Hepatocyte (in vitro differentiated cells): ENCODE data around the gene ATP4A. TPM values are rescaled to one million over a fixed set of nuclear protein-coding genes. Genes with fewer than 3 reads are reported as not detected.

Experiments used
- DNase-seq: peaks from one replicate; pipeline ENCODE4 v3.0.0-alpha.2; 2016; ENCODE audit warnings: low spot score
- H2AFZ ChIP-seq: fragments of 200-600 bp; sonication (generic); 2 replicates; pipeline ENCODE4 v1.6.0; 2016; ENCODE audit warnings: antibody characterized with exemption, mild to moderate bottlenecking
- H3K27ac ChIP-seq: fragments of 200-600 bp; sonication (generic); 2 replicates; pipeline ENCODE4 v1.5.1; 2016; ENCODE audit warnings: mild to moderate bottlenecking
- H3K27me3 ChIP-seq: fragments of 200-600 bp; sonication (generic); 2 replicates; pipeline ENCODE4 v1.6.1; 2016
- H3K36me3 ChIP-seq: fragments of 200-600 bp; sonication (generic); replicated peaks from 2 replicates; pipeline ENCODE4 v1.5.1; 2016; ENCODE audit warnings: low read depth; ENCODE audit not compliant: insufficient read depth
- H3K4me1 ChIP-seq: fragments of 200-600 bp; sonication (generic); 2 replicates; pipeline ENCODE4 v1.5.1; 2016; ENCODE audit warnings: mild to moderate bottlenecking, moderate library complexity; ENCODE audit not compliant: insufficient read depth
- H3K4me2 ChIP-seq: fragments of 200-600 bp; sonication (generic); 2 replicates; pipeline ENCODE4 v1.6.0; 2016
- H3K4me3 ChIP-seq: fragments of 200-600 bp; sonication (generic); 2 replicates; pipeline ENCODE4 v1.5.1; 2016; ENCODE audit warnings: mild to moderate bottlenecking
- H3K79me2 ChIP-seq: fragments of 200-600 bp; sonication (generic); 2 replicates; pipeline ENCODE4 v1.6.0; 2017; ENCODE audit warnings: mild to moderate bottlenecking
- H3K9me2 ChIP-seq: fragments of 200-600 bp; sonication (generic); replicated peaks from 2 replicates; pipeline ENCODE4 v1.6.0; 2017; ENCODE audit warnings: mild to moderate bottlenecking; ENCODE audit not compliant: insufficient read depth
- H3K9me3 ChIP-seq: fragments of 200-600 bp; sonication (generic); 2 replicates; pipeline ENCODE4 v1.5.1; 2016; ENCODE audit warnings: low read depth, mild to moderate bottlenecking
- H4K20me1 ChIP-seq: fragments of 200-600 bp; sonication (generic); 2 replicates; pipeline ENCODE4 v1.6.0; 2016; ENCODE audit warnings: mild to moderate bottlenecking; ENCODE audit not compliant: insufficient read depth, poor library complexity, severe bottlenecking
- CTCF ChIP-seq: fragments of 200-600 bp; sonication (generic); IDR thresholded peaks from 2 replicates; pipeline ENCODE4 v1.5.1; 2016; ENCODE audit warnings: antibody characterized with exemption, mild to moderate bottlenecking; ENCODE audit not compliant: poor library complexity
- EZH2 ChIP-seq: fragments of 200-600 bp; sonication (generic); IDR thresholded peaks from 2 replicates; pipeline ENCODE4 v1.6.1; 2016; ENCODE audit warnings: antibody characterized with exemption, mild to moderate bottlenecking, borderline replicate concordance
- EZH2phosphoT487 ChIP-seq: fragments of 200-600 bp; sonication (generic); IDR thresholded peaks from one replicate; pipeline ENCODE4 v1.6.1; 2018; ENCODE audit warnings: antibody characterized with exemption, mild to moderate bottlenecking, low read depth, moderate library complexity; ENCODE audit not compliant: unreplicated experiment, severe bottlenecking
- WGBS: methylation state at CpG from one replicate; pipeline ENCODE4 v1.1.6; 2016; ENCODE audit warnings: low lambda C conversion rate; ENCODE audit errors: missing lambda C conversion rate; 5-methylcytosine and 5-hydroxymethylcytosine counted together
- polyA plus RNA-seq: library from polyadenylated mRNA; unstranded; fragments of >200 nt; fragmentation: Nextera tagmentation; extraction: Ambion mirVana; gene quantifications from 2 replicates; pipeline ENCODE4 v1.2.1, GENCODE V29; 2016
- total RNA-seq: library from RNA; depleted of rRNA; stranded (reverse); fragments of >200 nt; gene quantifications from 2 replicates; pipeline ENCODE4 v1.2.3, GENCODE V29; 2014

The ATP4A gene
- total and polyA plus RNA-seq, 2 experiments from 2014 or later = 3.5 to 5.0 TPM

GRCh38 chr19:35519291-35519690 lies 44.2 kb downstream of the ATP4A start:
- Histone ChIP-seq H3K4me2 (no peak overlapping the region), H3K9me3 (no peaks in the 10 kb centered on the region), H3K27ac (no peak overlapping the region), H3K4me3 (no peak overlapping the region), H3K9me2 (no peaks in the 10 kb centered on the region), H2AFZ (no peak overlapping the region), H3K4me1 (no peaks in the 10 kb centered on the region), H4K20me1 (no peaks in the 10 kb centered on the region), H3K27me3 (peaks cover 2% of the 10 kb centered on the region), H3K36me3 (no peaks in the 10 kb centered on the region), H3K79me2 (no peaks in the 10 kb centered on the region)
- 66% methylated on average over 7 of the region's 7 CpGs for WGBS
- TF ChIP-seq EZH2 (no peak), EZH2phosphoT487 (no peak), CTCF (no peak)
- peak; percentile 29 for DNase-seq

- Histone ChIP-seq H2AFZ (no peak overlapping the region), H4K20me1 (no peaks in the 10 kb centered on the region), H3K36me3 (no peaks in the 10 kb centered on the region), H3K79me2 (no peaks in the 10 kb centered on the region), H3K9me2 (no peaks in the 10 kb centered on the region), H3K27ac (no peak overlapping the region), H3K9me3 (no peaks in the 10 kb centered on the region), H3K4me3 (no peak overlapping the region), H3K27me3 (no peaks in the 10 kb centered on the region), H3K4me2 (no peak overlapping the region), H3K4me1 (no peaks in the 10 kb centered on the region)
- 66% methylated on average over 6 of the region's 6 CpGs for WGBS
- DNase-seq = peak; percentile 35
- TF ChIP-seq EZH2 (no peak), EZH2phosphoT487 (no peak), CTCF (no peak)
Observed at GRCh38 chr19:35518313-35518712, 45.1 kb downstream of the ATP4A start.

GRCh38 chr19:35517342-35517741 lies 46.1 kb downstream of the ATP4A start:
- Histone ChIP-seq H3K4me1 (no peaks in the 10 kb centered on the region), H3K4me2 (no peak overlapping the region), H3K9me2 (no peaks in the 10 kb centered on the region), H3K4me3 (no peak overlapping the region), H3K79me2 (no peaks in the 10 kb centered on the region), H3K27ac (no peak overlapping the region), H3K9me3 (no peaks in the 10 kb centered on the region), H4K20me1 (no peaks in the 10 kb centered on the region), H3K36me3 (no peaks in the 10 kb centered on the region), H3K27me3 (no peaks in the 10 kb centered on the region), H2AFZ (no peak overlapping the region)
- DNase-seq = no peak
- no peak for TF ChIP-seq EZH2
- TF ChIP-seq CTCF = no peak
- WGBS = 81% methylated on average over 2 of the region's 2 CpGs

GRCh38 chr19:35516310-35516709 lies 47.1 kb downstream of the ATP4A start:
- no peaks in the 10 kb centered on the region for H3K9me3 ChIP-seq

More at GRCh38 chr19:35516310-35516709, 47.1 kb downstream of the ATP4A start:
- TF ChIP-seq CTCF (no peak), EZH2phosphoT487 (no peak), EZH2 (no peak)
- Histone ChIP-seq H4K20me1 (no peaks in the 10 kb centered on the region), H2AFZ (no peak overlapping the region), H3K4me2 (no peak overlapping the region), H3K79me2 (no peaks in the 10 kb centered on the region), H3K27ac (no peak overlapping the region), H3K27me3 (no peaks in the 10 kb centered on the region), H3K9me2 (no peaks in the 10 kb centered on the region), H3K4me1 (no peaks in the 10 kb centered on the region), H3K4me3 (no peak overlapping the region), H3K36me3 (no peaks in the 10 kb centered on the region)
- 90% methylated on average over 3 of the region's 3 CpGs for WGBS
- DNase-seq = no peak
